ENCODE data around the gene OR52N5.

OR52N5 gene

GRCh38 chr11:5783255-5783654 lies at the start of gene OR52N5:
Gene OR52N5, minus strand, starts transcription at chr11:5783355. Its CDS starts 4,721 bp downstream, at chr11:5778634.
- DNase-seq (ENCODE audit: low read depth, low spot score), result no peak

GRCh38 chr11:5831196-5831829 lies 48.2 kb upstream of the OR52N5 start:
- peak; percentile 90 for DNase-seq (ENCODE audit: low read depth, low spot score)

DNA sequence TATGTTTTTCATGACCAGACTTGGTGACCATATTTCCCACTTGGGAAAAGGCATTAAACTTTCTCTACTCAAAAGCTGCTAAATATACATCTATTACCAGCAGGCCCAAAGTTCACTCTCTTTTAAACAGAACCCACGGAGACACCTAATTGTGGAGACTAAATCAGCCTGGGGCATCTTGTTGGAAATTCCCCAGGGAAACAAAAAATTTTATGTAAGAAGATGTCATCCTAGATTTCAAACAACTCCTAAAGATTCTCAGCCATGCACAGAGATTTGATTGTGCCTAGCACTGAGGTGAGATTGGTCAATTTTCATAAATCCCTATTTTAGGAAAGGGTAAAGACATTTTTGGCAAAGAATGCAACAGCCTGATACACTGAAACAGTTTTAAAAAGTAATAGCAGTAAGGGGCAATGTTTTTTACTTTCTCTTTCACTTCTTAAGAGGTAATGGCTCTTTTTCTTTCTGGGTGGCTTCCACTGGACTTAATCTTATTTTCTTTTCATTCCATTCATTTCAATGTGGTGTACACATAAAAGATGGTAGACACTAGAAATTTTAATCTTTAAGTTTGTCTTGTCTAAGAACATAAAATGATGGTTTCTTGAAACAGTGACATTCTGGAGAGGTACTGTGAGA lies 35.2 kb upstream of the OR52N5 start:
- no peak for DNase-seq (ENCODE audit: low read depth, low spot score)

- DNase-seq (ENCODE audit: low read depth, low spot score), result no peak
Measured at GRCh38 chr11:5815534-5815933, 32.4 kb upstream of the OR52N5 start.

DNA sequence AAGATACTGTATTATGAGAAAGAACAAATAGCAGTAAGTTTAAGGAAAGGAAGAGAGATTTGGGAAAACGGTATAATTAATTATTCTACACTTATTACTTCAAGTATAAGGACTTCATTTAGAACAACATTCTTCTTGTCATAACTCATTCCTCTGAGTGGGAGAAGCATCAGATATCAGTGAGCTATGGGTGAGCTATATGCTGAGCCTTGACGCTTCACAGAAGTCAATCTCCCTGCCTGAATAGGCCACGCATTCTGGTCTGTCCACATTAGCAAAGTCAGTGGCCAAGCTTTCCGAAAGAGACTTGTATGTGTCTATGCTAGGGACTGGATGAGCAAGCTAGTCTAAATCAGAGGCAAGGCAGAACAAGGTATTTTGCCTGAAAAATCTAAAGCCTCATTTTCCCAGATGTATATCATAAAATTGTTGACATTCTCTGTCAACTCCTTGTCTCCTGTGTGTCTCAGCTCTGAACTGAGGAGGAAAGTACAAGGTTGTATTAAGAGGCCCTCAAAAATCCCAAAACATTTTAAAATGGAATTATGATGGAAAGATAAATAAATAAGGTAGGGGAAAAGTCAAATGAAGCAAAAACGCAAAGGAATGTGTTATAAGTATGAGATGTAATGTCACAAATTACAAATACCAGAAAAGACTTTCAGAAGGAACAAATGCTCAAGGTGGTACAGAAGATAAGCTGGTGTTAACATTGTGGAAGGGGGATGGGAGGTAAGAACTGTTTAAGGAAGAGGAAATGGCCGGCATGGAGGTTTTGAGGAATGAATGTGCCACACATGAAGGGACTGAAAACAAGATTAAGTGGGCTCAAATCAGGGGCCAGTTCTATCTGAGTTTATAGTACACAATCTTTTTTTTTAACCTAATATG lies 27.0 kb upstream of the OR52N5 start:
- no peak for DNase-seq (ENCODE audit: low read depth, low spot score)

DNA sequence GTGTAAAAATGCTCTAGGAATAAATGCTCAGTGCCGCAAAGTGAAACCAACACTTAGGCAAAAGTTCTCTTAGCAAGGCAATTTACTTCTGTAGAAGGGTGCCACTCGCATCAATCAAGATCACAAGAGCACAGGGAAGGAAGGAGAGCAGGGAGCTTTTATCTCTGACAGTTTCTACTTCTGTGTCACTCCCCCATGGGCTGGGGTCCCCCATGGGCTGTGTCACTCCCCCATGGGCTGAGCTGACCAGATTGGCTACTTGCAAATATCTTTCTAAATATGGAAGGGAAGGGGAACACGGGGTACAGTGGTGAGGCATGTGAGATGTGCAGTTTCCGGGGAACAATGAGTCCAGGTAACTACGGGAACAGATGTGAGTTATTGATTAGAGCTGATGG lies 26.0 kb upstream of the OR52N5 start:
- no peak for DNase-seq (ENCODE audit: low read depth, low spot score)

DNA sequence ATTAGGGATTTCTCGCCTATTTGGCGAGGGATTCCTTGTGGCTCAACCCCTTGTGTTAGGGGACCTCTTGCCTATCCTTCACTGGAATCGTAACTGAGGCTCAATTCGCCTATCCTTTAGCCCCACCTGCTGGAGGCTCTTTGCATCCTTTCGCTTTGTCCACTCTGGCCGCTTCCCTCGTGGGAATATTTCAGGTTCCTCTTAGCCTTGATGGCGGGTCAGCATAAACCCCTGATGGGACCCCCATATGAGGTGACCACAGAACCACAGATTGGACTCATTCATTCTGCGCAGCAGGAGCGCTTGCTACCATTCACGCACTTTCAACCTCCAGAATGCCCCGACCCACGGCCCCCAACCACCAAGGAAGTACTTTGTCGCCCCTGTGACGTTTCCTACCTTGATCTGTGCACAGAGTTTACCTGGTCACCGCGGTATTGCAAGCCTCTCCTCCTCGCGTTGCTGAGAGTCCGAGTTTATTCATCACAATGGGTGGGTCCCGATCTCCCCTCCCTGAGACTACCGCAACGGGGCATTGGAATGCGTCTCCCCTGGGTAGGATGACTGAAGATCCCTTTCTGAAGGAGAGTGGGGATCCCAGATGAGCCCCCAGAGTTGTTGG lies 25.5 kb upstream of the OR52N5 start, which contains the start of gene OR52N2:
Gene OR52N2 (plus strand): TSS at position 425 of the 622 bp plus-strand sequence. CDS start 11,412 bp downstream, outside the sequence.
- peak; percentile 83 for DNase-seq (ENCODE audit: low read depth, low spot score)

DNA sequence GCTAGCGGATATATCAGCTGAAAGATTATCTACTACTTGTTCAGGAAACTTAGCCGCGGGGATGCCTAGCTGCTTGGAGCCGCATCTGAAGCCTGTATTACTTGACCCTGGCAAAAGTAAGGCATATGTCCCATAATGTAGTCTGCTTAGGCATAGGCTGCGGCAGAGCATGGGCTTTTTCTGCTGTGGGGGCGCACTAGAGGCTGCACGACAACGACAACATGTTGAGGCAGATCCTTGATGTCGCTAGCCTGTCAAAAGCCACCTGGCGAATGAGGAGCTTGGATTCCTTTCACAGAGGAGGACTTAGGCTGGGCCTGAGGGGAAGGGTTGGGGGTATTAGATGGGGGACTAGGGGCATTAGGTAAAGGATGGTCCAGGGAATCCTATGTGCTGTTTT lies 24.4 kb upstream of the OR52N5 start:
- DNase-seq (ENCODE audit: low read depth, low spot score), result peak; percentile 14

DNA sequence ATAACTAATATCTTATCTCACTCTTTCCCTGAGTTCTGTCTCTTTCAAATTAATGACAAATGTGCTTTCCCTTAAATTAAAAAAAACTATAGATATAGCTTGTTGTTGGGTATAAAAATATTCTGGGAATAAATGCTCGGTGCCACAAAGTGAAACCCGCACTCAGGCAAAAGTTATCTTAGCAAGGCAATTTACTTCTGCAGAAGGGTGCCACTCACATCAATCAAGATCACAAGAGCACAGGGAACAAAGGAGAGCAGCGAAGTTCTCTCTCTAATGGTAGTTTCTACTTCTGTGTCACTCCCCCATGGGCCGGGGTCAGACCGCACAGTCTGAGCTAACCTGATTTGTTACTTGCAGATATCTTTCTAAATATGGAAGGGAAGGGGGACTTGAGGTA lies 20.8 kb upstream of the OR52N5 start:
- DNase-seq (ENCODE audit: low read depth, low spot score), result no peak

GRCh38 chr11:5796541-5796940 lies 13.4 kb upstream of the OR52N5 start:
- no peak for DNase-seq (ENCODE audit: low read depth, low spot score)

- no peak for DNase-seq (ENCODE audit: low read depth, low spot score)
Measured at GRCh38 chr11:5791165-5791564, 8.0 kb upstream of the OR52N5 start, which contains the start of gene OR52N1. Gene OR52N1, minus strand, starts transcription at chr11:5791265. Its CDS starts 2,449 bp downstream, at chr11:5788816.

- DNase-seq (ENCODE audit: low read depth, low spot score), result no peak
Measured at GRCh38 chr11:5767056-5767455, 16.1 kb downstream of the OR52N5 start.

DNA sequence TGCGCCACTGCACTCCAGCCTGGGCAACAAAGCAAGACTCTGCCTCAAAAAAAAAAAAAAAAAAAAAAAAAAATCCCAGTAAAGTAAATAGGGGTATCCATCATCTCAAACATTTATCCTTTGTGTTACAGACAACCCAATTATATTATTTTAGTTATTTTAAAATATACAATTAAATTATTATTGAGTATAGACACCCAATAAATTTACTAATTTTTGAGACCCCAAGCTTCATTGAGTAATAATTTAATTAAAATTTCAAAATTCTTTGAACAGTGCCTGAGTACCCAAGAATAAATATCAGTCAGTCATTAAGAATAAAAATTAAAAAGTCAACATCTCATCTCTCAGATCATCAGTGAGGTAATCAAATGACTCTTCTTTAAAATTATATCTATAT lies 29.2 kb downstream of the OR52N5 start, which contains the start of gene OR52N4:
Gene OR52N4 (plus strand): TSS at position 301 of the 400 bp plus-strand sequence. CDS start 498 bp downstream, outside the sequence.
- DNase-seq (ENCODE audit: low read depth, low spot score), result no peak

- DNase-seq (ENCODE audit: low read depth, low spot score), result no peak
Measured at GRCh38 chr11:5749836-5750235, 33.3 kb downstream of the OR52N5 start.

DNA sequence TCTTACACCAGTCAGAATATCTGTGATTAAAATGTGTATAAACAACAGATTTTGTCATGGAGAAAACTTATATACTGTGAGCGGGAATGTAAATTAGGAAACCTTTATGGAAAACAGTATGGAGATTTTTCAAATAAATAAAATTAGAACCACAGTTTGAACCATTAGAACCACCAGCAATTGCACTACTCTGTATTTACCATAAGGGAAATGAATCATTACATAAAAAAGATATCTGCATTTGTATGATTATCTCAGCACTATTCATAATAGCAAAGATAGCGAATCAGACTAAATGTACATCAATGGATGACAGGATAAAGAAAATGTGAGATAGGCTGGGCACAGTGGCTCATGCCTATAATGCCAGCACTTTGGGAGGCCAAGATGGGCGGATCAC lies 36.5 kb downstream of the OR52N5 start:
- no peak for DNase-seq (ENCODE audit: low read depth, low spot score)

DNA sequence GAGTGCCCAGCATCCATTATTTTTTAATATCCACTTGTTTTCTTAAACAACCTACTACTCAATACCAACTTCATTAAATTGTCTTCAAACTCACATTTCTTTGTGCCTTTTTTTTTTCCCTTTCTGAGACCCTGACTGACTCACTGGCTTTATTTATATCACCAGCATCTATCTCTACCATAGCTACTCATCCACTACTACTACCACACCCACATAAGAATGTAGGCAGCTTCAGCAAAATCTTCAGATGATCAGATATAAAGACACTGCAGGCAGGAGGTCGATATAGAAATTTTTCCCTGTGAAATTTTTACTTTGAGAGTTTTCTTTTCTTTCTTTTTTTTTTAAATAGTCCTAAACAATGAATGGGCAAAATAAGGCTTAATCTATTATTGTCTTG lies 44.7 kb downstream of the OR52N5 start:
- DNase-seq (ENCODE audit: low read depth, low spot score), result no peak

DNA sequence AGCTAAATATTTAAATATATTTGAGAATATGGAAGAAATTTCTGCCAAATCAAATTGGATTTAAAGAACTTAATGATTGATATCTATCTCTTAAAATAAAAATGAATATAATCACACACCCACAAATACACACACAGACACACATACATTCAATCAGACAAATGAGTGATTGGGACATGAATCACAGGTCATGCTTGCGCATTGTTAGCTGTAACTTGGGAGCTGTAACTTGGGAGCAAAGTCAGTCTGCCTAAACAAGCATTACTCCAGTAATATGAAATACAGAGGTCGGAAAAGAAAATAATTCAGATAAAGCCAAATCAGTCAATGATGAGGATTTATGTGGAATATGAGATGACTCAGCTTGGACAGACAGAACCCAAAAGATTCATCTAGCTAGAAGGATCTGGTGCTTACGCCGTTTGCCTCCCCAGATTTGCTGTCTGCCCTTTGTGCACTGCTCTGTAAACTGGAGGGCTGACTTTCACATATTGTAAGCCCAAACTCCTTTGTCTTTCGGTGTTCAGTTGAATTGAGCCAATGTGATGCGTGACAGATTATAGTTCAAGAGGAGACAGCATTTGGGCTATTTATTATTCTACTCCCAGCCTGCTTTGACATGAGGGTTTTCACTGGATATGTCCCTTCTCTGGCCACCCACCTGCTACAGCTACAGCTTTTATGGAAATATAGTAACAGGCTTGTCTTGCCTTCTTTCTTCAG lies 45.3 kb downstream of the OR52N5 start:
- DNase-seq (ENCODE audit: low read depth, low spot score), result no peak

- DNase-seq (ENCODE audit: low read depth, low spot score), result no peak
Measured at GRCh38 chr11:5737091-5737490, 46.1 kb downstream of the OR52N5 start.

- DNase-seq (ENCODE audit: low read depth, low spot score), result no peak
Measured at GRCh38 chr11:5736396-5736795, 46.8 kb downstream of the OR52N5 start, which contains the start of gene OR56B1. Gene OR56B1, plus strand, starts transcription at chr11:5736448. Its CDS starts 69 bp downstream, at chr11:5736517.

DNA sequence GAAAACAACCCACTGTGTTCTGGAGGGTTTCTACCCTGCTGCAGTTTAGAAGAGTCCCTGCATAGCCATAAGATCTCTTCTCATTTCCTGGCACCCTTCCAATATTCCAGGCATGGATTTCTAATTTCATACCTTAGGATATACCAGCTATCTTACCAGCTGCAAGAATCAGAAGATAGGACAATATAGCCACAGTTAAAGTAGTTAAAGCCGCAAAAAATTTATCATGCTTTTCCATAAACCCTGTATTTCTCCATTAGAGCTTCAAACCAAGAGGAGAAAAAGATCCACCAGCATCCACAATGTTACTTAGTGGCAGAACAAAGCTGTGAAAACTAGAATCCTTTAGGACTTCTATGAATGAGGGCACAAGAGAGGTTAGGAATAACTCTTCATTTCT lies 55.5 kb downstream of the OR52N5 start:
- DNase-seq (ENCODE audit: low read depth, low spot score), result no peak

- no peak for DNase-seq (ENCODE audit: low read depth, low spot score)
Measured at GRCh38 chr11:5726351-5726750, 56.8 kb downstream of the OR52N5 start.
